Lower lobe of right lung (tissue), 2 donors: Measurements from ENCODE around the gene BAHCC1. TPM values are rescaled to one million over a fixed set of nuclear protein-coding genes. Genes with fewer than 3 reads are reported as not detected.
A peak's percentile ranks its signal among the peaks of the same experiment; 100 is the strongest.

ENCODE experiments used
- ATAC-seq, 2 donors: fragments of 200-7000 bp; cut with Tn5 transposase; one replicate each; pipeline ENCODE4 v1.9.1; 2020 to 2022; ENCODE audit warnings: mild to moderate bottlenecking in 2 of 2, moderate library complexity in 2 of 2
- DNase-seq: peaks from one replicate; pipeline ENCODE4 v3.0.0-alpha.2; 2020
- H3K27ac ChIP-seq: fragments of 200-600 bp; one replicate; pipeline ENCODE4 v1.8.0; 2022
- H3K27me3 ChIP-seq: fragments of 200-600 bp; one replicate; pipeline ENCODE4 v1.8.0; 2022; ENCODE audit warnings: low read depth
- H3K36me3 ChIP-seq: fragments of 200-600 bp; one replicate; pipeline ENCODE4 v1.8.0; 2022; ENCODE audit warnings: mild to moderate bottlenecking
- H3K4me1 ChIP-seq: fragments of 200-600 bp; one replicate; pipeline ENCODE4 v1.8.0; 2022
- H3K4me3 ChIP-seq: fragments of 200-600 bp; one replicate; pipeline ENCODE4 v1.8.0; 2022; ENCODE audit warnings: mild to moderate bottlenecking
- H3K9me3 ChIP-seq: fragments of 200-600 bp; one replicate; pipeline ENCODE4 v1.8.0; 2022
- CTCF ChIP-seq: fragments of 200-600 bp; IDR thresholded peaks from one replicate; pipeline ENCODE4 v1.8.0; 2022; ENCODE audit warnings: antibody characterized with exemption, mild to moderate bottlenecking
- intact Hi-C: fragments of 100-400 bp; cut with DNase I; formaldehyde crosslinking; loops from one replicate; pipeline ENCODE4 v1.11.0; 2022
- total RNA-seq: library from RNA; stranded (reverse); fragmentation: NEBNext Ultra II Directional; extraction: Animal tissue kit (Norgen Biotek cat#: 25700); gene quantifications from one replicate; pipeline ENCODE4 v1.2.1, GENCODE V29; 2021
- donor health status: DM: no; HTN: yes; CAD: no; lungs with severe emphysema.

The BAHCC1 gene
- total RNA-seq, 1 donor from 2014 or later = 19.9 TPM

- no peak for DNase-seq
- Histone ChIP-seq H3K9me3 (no peaks in the 10 kb centered on the region), H3K4me1 (peaks cover 61% of the 10 kb centered on the region), H3K27me3 (no peaks in the 10 kb centered on the region), H3K4me3 (no peak overlapping the region), H3K36me3 (no peaks in the 10 kb centered on the region), H3K27ac (no peak overlapping the region)
- no peak for ATAC-seq
- intact Hi-C loops = no loop called here
- TF ChIP-seq CTCF = no peak
Measured at GRCh38 chr17:81416612-81417011, 21.4 kb downstream of the BAHCC1 start.

- no peak for TF ChIP-seq CTCF
- DNase-seq (no peak), ATAC-seq (no peak)
- Histone ChIP-seq H3K4me1 (peaks cover 61% of the 10 kb centered on the region), H3K4me3 (no peak overlapping the region), H3K9me3 (no peaks in the 10 kb centered on the region), H3K36me3 (no peaks in the 10 kb centered on the region), H3K27me3 (no peaks in the 10 kb centered on the region), H3K27ac (peak overlapping the region; percentile 65)
- intact Hi-C loops = no loop called here
Measured at GRCh38 chr17:81417049-81417878, 22.0 kb downstream of the BAHCC1 start.

GRCh38 chr17:81417879-81418709, 22.8 kb downstream of the BAHCC1 start:
- DNase-seq (no peak), ATAC-seq (no peak)
- Histone ChIP-seq H3K36me3 (no peaks in the 10 kb centered on the region), H3K4me1 (peaks cover 61% of the 10 kb centered on the region), H3K27ac (peak overlapping the region; percentile 65), H3K4me3 (no peak overlapping the region), H3K9me3 (no peaks in the 10 kb centered on the region), H3K27me3 (no peaks in the 10 kb centered on the region)
- intact Hi-C loops = no loop called here
- no peak for TF ChIP-seq CTCF

- H3K4me1 ChIP-seq = peaks cover 63% of the 10 kb centered on the region
- no peak for TF ChIP-seq CTCF
- intact Hi-C loops = no loop called here
- DNase-seq (no peak), ATAC-seq (no peak)
- H3K27ac ChIP-seq = peak overlapping the region; percentile 85
- H3K27me3 ChIP-seq = no peaks in the 10 kb centered on the region
- H3K36me3 ChIP-seq = no peaks in the 10 kb centered on the region
- H3K9me3 ChIP-seq = no peaks in the 10 kb centered on the region
- peak overlapping the region; percentile 36 for H3K4me3 ChIP-seq
Measured at GRCh38 chr17:81418710-81419318, 23.6 kb downstream of the BAHCC1 start.

GRCh38 chr17:81419319-81419885, 24.1 kb downstream of the BAHCC1 start:
- H3K9me3 ChIP-seq = no peaks in the 10 kb centered on the region
- DNase-seq (peak; percentile 87), ATAC-seq (peak; percentile 84)
- no peak for TF ChIP-seq CTCF
- no peaks in the 10 kb centered on the region for H3K36me3 ChIP-seq
- intact Hi-C loops = no loop called here
- H3K27me3 ChIP-seq = no peaks in the 10 kb centered on the region
- H3K4me3 ChIP-seq = peak overlapping the region; percentile 36
- peak overlapping the region; percentile 85 for H3K27ac ChIP-seq
- peaks cover 68% of the 10 kb centered on the region for H3K4me1 ChIP-seq
